Dendritic cell treated with granulocyte-macrophage colony-stimulating factor and Interleukin-4, amounts not matched to agents 40 ng/mL and 50 ng/mL, for 4 days (primary cell): ENCODE data around the gene ARSG.
"Not testable (repeated sequence)": the region's sequence is repeated elsewhere in the genome, so short reads cannot be mapped to it uniquely, and the experiment has no call there.

ENCODE experiments used
- H3K27ac Mint-ChIP-seq: one replicate; pipeline ENCODE4 v1.8.0; 2022; ENCODE audit warnings: mild to moderate bottlenecking, mixed read lengths
- H3K27me3 Mint-ChIP-seq: one replicate; pipeline ENCODE4 v1.8.0; 2022; ENCODE audit warnings: mild to moderate bottlenecking, mixed read lengths
- H3K36me3 Mint-ChIP-seq: one replicate; pipeline ENCODE4 v1.8.0; 2022; ENCODE audit warnings: low read depth, mixed read lengths
- H3K4me1 Mint-ChIP-seq: one replicate; pipeline ENCODE4 v1.8.0; 2022; ENCODE audit warnings: low read depth, mixed read lengths
- H3K4me3 Mint-ChIP-seq: one replicate; pipeline ENCODE4 v1.8.0; 2022; ENCODE audit warnings: mild to moderate bottlenecking, moderate library complexity, mixed read lengths
- H3K9me3 Mint-ChIP-seq: one replicate; pipeline ENCODE4 v1.8.0; 2022; ENCODE audit warnings: mixed read lengths
- intact Hi-C: fragments of 100-400 bp; cut with micrococcal nuclease; formaldehyde crosslinking; loops from one replicate; pipeline ENCODE4 v1.15.0; 2022

ARSG gene

GRCh38 chr17:68344701-68345136, 53.4 kb downstream of the ARSG start:
- Mint-ChIP-seq H3K9me3 (no peaks in the 10 kb centered on the region), H3K27ac (peak overlapping the region; percentile 50), H3K4me3 (no peak overlapping the region), H3K27me3 (no peaks in the 10 kb centered on the region), H3K36me3 (no peaks in the 10 kb centered on the region), H3K4me1 (peaks cover 70% of the 10 kb centered on the region)
- intact Hi-C loops = loop anchor here (5.0 kb wide), 1 partner anchor 52 kb away; the partner anchor contains the start of genes ARSG and SLC16A6

- Mint-ChIP-seq H3K9me3 (no peaks in the 10 kb centered on the region), H3K27ac (peak overlapping the region; percentile 43), H3K27me3 (no peaks in the 10 kb centered on the region), H3K36me3 (no peaks in the 10 kb centered on the region), H3K4me1 (peaks cover 53% of the 10 kb centered on the region), H3K4me3 (no peak overlapping the region)
- intact Hi-C loops = loop anchor here (5.0 kb wide), 1 partner anchor 54 kb away; the partner anchor contains the start of genes ARSG and SLC16A6
Observed at GRCh38 chr17:68346448-68346847, 55.2 kb downstream of the ARSG start.

DNA sequence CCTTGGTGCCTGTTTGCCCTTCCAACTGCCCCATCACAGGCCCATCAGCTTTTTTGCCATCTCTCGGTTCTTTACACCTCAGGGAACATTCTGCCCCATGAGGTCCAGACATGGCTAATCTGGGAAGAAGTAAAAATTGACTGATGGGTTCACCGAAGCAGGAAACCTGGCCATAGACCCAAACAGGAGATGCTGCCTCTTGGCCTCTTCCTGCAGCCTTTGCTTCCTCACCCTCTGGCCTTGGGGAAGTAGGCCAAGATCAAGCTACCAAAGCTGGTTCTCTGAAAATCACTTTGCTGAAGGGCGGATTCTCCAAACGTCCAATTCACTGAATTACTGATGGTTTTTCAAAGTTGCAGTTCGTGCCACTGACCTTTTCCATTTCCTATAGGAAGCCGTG, 56.1 kb downstream of the ARSG start:
- Mint-ChIP-seq H3K27ac (no peak overlapping the region), H3K9me3 (no peaks in the 10 kb centered on the region), H3K27me3 (no peaks in the 10 kb centered on the region), H3K4me3 (no peak overlapping the region), H3K4me1 (peaks cover 58% of the 10 kb centered on the region), H3K36me3 (peaks cover 6% of the 10 kb centered on the region)
- intact Hi-C loops = loop anchor here (5.0 kb wide), 1 partner anchor 55 kb away; the partner anchor contains the start of genes ARSG and SLC16A6

DNA sequence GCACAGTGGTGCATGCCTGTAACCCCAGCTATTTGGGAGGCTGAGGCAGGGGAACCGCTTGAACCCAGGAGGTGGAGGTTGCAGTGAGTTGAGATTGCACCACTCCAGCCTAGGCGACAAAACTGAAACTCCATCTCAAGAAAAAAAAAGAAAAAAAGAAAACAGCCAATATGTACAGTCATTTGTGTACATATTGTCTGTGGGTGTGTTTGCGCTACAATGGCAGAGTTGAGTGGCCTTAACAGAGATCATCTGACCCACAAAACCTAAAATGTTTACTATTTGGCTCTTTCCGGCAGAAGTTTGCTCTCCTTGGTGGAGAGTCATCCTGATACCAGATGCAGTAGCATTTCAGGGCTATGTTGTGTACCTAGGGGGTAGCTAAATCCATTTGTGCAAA, 57.9 kb downstream of the ARSG start:
- Mint-ChIP-seq H3K36me3 (peaks cover 6% of the 10 kb centered on the region), H3K27ac (no peak overlapping the region), H3K9me3 (no peaks in the 10 kb centered on the region), H3K4me3 (no peak overlapping the region), H3K27me3 (no peaks in the 10 kb centered on the region), H3K4me1 (peaks cover 46% of the 10 kb centered on the region)
- intact Hi-C loops = loop anchor here (5.0 kb wide), 1 partner anchor 57 kb away; the partner anchor contains the start of genes ARSG and SLC16A6

DNA sequence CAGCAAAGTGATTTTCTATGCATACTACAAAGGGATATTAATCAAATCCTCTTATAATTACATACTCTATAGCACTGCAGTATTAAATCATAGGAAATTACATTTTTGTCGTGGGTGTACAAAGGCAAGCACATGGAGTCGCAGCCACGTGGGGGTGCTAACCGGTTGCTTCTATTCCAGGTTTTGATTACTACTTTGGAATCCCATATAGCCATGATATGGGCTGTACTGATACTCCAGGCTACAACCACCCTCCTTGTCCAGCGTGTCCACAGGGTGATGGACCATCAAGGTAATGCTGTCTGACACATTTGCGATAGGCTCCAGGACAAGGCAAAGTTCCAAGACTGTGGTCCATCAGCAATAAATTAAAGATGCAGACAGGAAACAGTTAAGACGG, 60.1 kb downstream of the ARSG start:
- intact Hi-C loops = no loop called here
- Mint-ChIP-seq H3K9me3 (no peaks in the 10 kb centered on the region), H3K36me3 (peaks cover 6% of the 10 kb centered on the region), H3K27me3 (no peaks in the 10 kb centered on the region), H3K4me3 (no peak overlapping the region), H3K4me1 (peaks cover 34% of the 10 kb centered on the region), H3K27ac (peak overlapping the region; percentile 3)

GRCh38 chr17:68352041-68352440, 60.7 kb downstream of the ARSG start:
- no peaks in the 10 kb centered on the region for H3K9me3 Mint-ChIP-seq
- H3K27me3 Mint-ChIP-seq = no peaks in the 10 kb centered on the region
- intact Hi-C loops = no loop called here
- H3K4me3 Mint-ChIP-seq = no peak overlapping the region
- H3K4me1 Mint-ChIP-seq = peaks cover 34% of the 10 kb centered on the region
- H3K36me3 Mint-ChIP-seq = peaks cover 12% of the 10 kb centered on the region
- peak overlapping the region; percentile 3 for H3K27ac Mint-ChIP-seq

GRCh38 chr17:68352671-68353070, 61.4 kb downstream of the ARSG start:
- H3K27ac Mint-ChIP-seq, intact Hi-C loops, H3K4me3 Mint-ChIP-seq, H3K27me3 Mint-ChIP-seq, H3K9me3 Mint-ChIP-seq: not testable (repeated sequence)
- peaks cover 32% of the 10 kb centered on the region for H3K4me1 Mint-ChIP-seq
- H3K36me3 Mint-ChIP-seq = peaks cover 17% of the 10 kb centered on the region

DNA sequence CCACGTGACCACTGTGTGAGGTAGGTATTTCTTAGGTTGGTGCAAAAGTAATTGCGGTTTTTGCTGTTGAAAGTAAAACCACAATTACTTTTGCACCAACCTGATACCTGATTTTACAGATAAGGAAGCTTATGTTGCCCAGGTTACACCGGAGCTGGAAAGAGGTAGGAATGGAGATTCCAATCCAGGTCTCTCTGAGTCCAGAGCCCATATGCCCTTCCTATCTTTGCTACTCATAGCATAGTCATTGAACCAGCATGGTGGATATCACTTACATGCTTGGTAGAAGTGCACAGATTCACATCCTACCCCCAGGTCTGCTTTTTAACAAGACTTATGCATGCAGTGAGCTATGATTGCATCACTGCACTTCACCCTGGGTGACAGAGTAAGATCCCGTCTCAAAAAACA, 61.8 kb downstream of the ARSG start:
- Mint-ChIP-seq H3K4me3 (no peak overlapping the region), H3K4me1 (peaks cover 27% of the 10 kb centered on the region), H3K36me3 (peaks cover 17% of the 10 kb centered on the region), H3K27me3 (no peaks in the 10 kb centered on the region), H3K9me3 (no peaks in the 10 kb centered on the region), H3K27ac (no peak overlapping the region)
- intact Hi-C loops = no loop called here

GRCh38 chr17:68354311-68354710, 63.0 kb downstream of the ARSG start:
- not testable (repeated sequence) for H3K4me3 Mint-ChIP-seq, H3K27ac Mint-ChIP-seq
- peaks cover 27% of the 10 kb centered on the region for H3K4me1 Mint-ChIP-seq

GRCh38 chr17:68355108-68355507, 63.8 kb downstream of the ARSG start:
- H3K4me3 Mint-ChIP-seq, intact Hi-C loops, H3K9me3 Mint-ChIP-seq, H3K27me3 Mint-ChIP-seq, H3K27ac Mint-ChIP-seq: not testable (repeated sequence)
- H3K36me3 Mint-ChIP-seq = peaks cover 30% of the 10 kb centered on the region
- H3K4me1 Mint-ChIP-seq = peaks cover 35% of the 10 kb centered on the region

More at GRCh38 chr17:68354311-68354710, 63.0 kb downstream of the ARSG start:
- H3K9me3 Mint-ChIP-seq, H3K27me3 Mint-ChIP-seq, intact Hi-C loops: not testable (repeated sequence)
- peaks cover 23% of the 10 kb centered on the region for H3K36me3 Mint-ChIP-seq

DNA sequence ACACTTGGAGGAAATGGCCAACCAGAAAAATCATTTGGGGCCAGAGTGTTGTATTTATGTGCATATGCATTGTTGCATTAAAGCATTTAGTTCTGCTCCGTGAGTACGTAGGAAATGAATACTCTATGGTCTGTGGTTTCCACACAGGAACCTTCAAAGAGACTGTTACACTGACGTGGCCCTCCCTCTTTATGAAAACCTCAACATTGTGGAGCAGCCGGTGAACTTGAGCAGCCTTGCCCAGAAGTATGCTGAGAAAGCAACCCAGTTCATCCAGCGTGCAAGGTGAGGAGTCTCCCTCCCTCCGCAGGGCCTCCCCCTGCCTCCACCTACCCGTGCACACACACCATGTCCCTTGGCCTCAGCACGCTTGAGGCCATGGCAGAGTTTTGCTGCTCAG, 65.2 kb downstream of the ARSG start:
- Mint-ChIP-seq H3K9me3 (no peaks in the 10 kb centered on the region), H3K27me3 (no peaks in the 10 kb centered on the region), H3K27ac (peak overlapping the region; percentile 66), H3K4me1 (peaks cover 40% of the 10 kb centered on the region), H3K4me3 (no peak overlapping the region), H3K36me3 (peaks cover 40% of the 10 kb centered on the region)
- intact Hi-C loops = no loop called here

DNA sequence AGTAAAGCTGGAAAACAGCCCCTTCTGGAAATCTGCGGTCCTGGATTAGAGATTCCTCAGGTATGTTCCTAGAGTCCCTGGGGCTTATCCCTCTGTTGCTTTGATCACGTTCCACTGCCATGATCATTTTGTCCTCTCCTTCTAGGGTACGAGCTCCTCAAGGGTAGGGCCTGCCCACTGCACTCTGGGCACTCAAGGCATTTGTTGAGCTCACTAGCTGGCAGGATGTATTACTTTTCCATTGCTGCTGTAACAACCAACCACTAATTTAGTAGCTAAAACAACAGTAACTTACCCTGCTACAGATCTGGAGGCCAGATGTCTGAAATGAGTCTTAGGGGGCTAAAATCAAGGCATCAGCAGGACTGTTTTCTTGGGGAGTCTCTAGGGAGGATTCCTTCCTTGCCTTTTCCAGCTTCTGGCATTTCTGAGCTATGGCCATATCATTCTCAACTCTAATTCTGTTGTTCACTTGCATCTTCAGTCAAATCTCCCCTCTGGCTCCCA, 65.7 kb downstream of the ARSG start:
- Mint-ChIP-seq H3K27me3 (no peaks in the 10 kb centered on the region), H3K4me3 (no peak overlapping the region), H3K9me3 (no peaks in the 10 kb centered on the region), H3K4me1 (peaks cover 35% of the 10 kb centered on the region), H3K27ac (peak overlapping the region; percentile 66), H3K36me3 (peaks cover 38% of the 10 kb centered on the region)
- intact Hi-C loops = no loop called here

DNA sequence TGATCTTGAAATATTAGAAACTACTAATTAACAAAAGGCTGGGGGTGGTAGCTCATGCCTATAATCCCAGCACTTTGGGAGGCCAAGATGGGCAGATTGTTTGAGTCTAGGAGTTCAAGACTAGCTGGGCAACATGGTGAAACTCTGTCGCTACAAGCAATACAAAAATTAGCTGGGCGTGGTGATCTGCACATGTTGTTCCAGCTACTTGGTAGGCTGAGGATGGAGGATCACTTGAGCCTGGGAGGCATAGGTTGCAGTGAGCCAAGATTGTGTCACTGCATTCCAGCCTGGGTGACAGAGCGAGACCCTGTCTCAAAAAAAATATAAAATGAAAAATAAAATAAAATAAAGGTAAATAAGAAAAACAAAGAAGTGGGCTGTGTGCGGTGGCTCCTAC, 66.6 kb downstream of the ARSG start:
- H3K36me3 Mint-ChIP-seq = peaks cover 42% of the 10 kb centered on the region
- H3K4me3 Mint-ChIP-seq = no peak overlapping the region
- H3K9me3 Mint-ChIP-seq = no peaks in the 10 kb centered on the region
- no peaks in the 10 kb centered on the region for H3K27me3 Mint-ChIP-seq
- peaks cover 35% of the 10 kb centered on the region for H3K4me1 Mint-ChIP-seq
- H3K27ac Mint-ChIP-seq = no peak overlapping the region
- intact Hi-C loops = no loop called here

DNA sequence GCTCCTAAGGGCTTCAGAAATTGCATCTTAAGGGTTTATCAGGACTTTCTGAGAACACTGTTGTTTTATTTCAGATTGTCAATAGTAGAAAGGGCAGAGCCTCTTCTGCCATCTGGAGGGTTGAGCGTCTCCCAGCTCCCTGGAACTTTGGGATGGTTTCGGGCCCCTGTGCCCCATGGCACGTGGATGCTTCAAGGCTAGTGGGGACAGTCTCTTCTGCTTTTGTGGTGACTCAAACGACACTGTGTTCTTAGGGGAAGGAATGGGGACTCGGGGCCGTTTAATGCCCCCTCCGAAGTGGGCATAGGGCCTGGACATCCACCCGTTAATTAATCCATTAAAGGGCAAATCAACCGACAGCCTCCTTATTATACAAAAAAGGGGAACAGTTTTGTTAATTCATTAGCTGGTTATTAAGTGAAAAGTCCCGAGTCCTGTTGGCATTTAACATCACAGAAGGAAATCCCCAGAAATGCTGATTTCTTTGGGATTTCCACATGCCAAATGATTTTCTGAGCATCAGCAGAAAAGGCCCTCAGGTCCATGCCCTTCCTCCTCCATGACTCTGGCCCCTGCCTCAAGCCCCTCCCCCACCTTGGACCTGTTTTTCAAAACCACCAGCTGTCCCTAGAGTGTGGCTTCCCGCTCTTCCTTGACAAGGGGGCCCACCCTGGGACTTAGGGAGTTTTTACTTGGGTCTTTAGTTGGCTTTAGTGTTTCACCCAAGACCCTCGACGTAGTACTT, 68.7 kb downstream of the ARSG start:
- no peak overlapping the region for H3K4me3 Mint-ChIP-seq
- peak overlapping the region; percentile 73 for H3K27ac Mint-ChIP-seq

More for the DNA sequence above, 68.7 kb downstream of the ARSG start:
- Mint-ChIP-seq H3K36me3 (peaks cover 51% of the 10 kb centered on the region), H3K4me1 (peaks cover 35% of the 10 kb centered on the region), H3K9me3 (no peaks in the 10 kb centered on the region), H3K27me3 (no peaks in the 10 kb centered on the region)
- intact Hi-C loops = no loop called here
